Right lobe of liver (tissue), 4 donors: Measurements from ENCODE around the gene TPST2.
A peak's percentile ranks its signal among the peaks of the same experiment; 100 is the strongest.

Experiments
- CTCF ChIP-seq, 4 donors: fragments of 200-600 bp in 3 of 4; fragments of 450-650 bp in 1 of 4; IDR thresholded peaks; one replicate each; pipeline versions ENCODE4 v1.5.1 to v1.8.0; 2016 to 2022; ENCODE audit warnings: antibody characterized with exemption in 4 of 4, mild to moderate bottlenecking in 2 of 4
- POLR2A ChIP-seq: fragments of 450-650 bp; IDR thresholded peaks from one replicate; pipeline ENCODE4 v1.6.1; 2017; ENCODE audit warnings: antibody characterized with exemption, mild to moderate bottlenecking
- donor health status: DM: no; HTN: no; CAD: no.
- donor health status: DM: no; HTN: no; CAD: no.
- donor health status: DM: no; HTN: yes; CAD: no.

- TF ChIP-seq CTCF (IDR thresholded peaks at IDR 0.05) = no peak
- peak; percentile 60 for TF ChIP-seq POLR2A
Measured at GRCh38 chr22:26512149-26512793, 77.7 kb downstream of the TPST2 start, which contains the start of gene TFIP11.
